ENCODE data around the gene SSR1.

GRCh38 chr6:7334685-7335084 lies 21.7 kb upstream of the SSR1 start:
- TF ChIP-seq CTCF (IDR thresholded peaks at IDR 0.05) (no peak), POLR2A (IDR thresholded peaks at IDR 0.05) (no peak)

Data from right lobe of liver (tissue), 4 donors.